Prostate gland (tissue), 2 donors: ENCODE measurements around the gene IL16. TPM values are rescaled to one million over a fixed set of nuclear protein-coding genes. Genes with fewer than 3 reads are reported as not detected.

Experiments used
- DNase-seq: peaks from one replicate; pipeline ENCODE4 v3.0.0-alpha.2; 2019; ENCODE audit warnings: low spot score
- H3K27ac ChIP-seq, 2 donors: fragments of 200-600 bp; sonication (generic); 2 replicates each; pipeline ENCODE4 v1.5.1; 2017 to 2019
- H3K27me3 ChIP-seq: fragments of 200-600 bp; sonication (generic); replicated peaks from 2 replicates; pipeline ENCODE4 v1.5.1; 2019; ENCODE audit not compliant: insufficient read depth
- H3K36me3 ChIP-seq, 2 donors: fragments of 200-600 bp; sonication (generic); 1 replicate in 1 of 2; 2 replicates in 1 of 2; pipeline versions ENCODE4 v1.5.1 to v1.8.1; 2017 to 2019
- H3K4me1 ChIP-seq: fragments of 200-600 bp; sonication (generic); replicated peaks from 2 replicates; pipeline ENCODE4 v1.5.1; 2019
- H3K4me3 ChIP-seq, 2 donors: fragments of 200-600 bp; sonication (generic); 2 replicates each; pipeline ENCODE4 v1.5.1; 2017 to 2019
- H3K9me3 ChIP-seq: fragments of 200-600 bp; sonication (generic); 2 replicates; pipeline ENCODE4 v1.5.1; 2017
- CTCF ChIP-seq, 4 experiments: fragments of 200-600 bp in 2 of 4; fragments of 450-650 bp in 2 of 4; sonication (generic) in 2 of 4; IDR thresholded peaks; 1 replicate in 3 of 4; 2 replicates in 1 of 4; pipeline ENCODE4 v1.5.1; 2016 to 2019; ENCODE audit warnings: antibody characterized with exemption in 4 of 4, mild to moderate bottlenecking in 2 of 4, moderate library complexity in 2 of 4
- POLR2A ChIP-seq: fragments of 450-650 bp; IDR thresholded peaks from one replicate; pipeline ENCODE4 v1.6.1; 2016; ENCODE audit warnings: antibody characterized with exemption, mild to moderate bottlenecking
- POLR2AphosphoS5 ChIP-seq: sonication (generic); formaldehyde crosslinking; IDR thresholded peaks from one replicate; pipeline ENCODE4 v1.6.1; 2017; ENCODE audit warnings: antibody characterized with exemption
- WGBS: methylation state at CpG from one replicate; pipeline ENCODE4 v1.1.5; 2018; 5-methylcytosine and 5-hydroxymethylcytosine counted together
- intact Hi-C: fragments of 100-400 bp; cut with DNase I; formaldehyde crosslinking; loops from one replicate; pipeline ENCODE4 v1.14.2; 2022
- total RNA-seq, 2 donors: library from RNA; depleted of rRNA; stranded (reverse); fragments of >200 nt; gene quantifications; one replicate each; pipeline ENCODE4 v1.1.0, GENCODE V29; 2016

The IL16 gene
- total RNA-seq, 2 donors from 2014 or later, result 2.7 to 9.9 TPM

GRCh38 chr15:81270781-81271491 lies 74.3 kb downstream of the IL16 start:
- intact Hi-C loops, result loop anchor here (10.0 kb wide), 1 partner anchor 64 kb away; no protein-coding TSS in a partner anchor
- WGBS, result 83% methylated on average over 11 of the region's 11 CpGs
- DNase-seq, result no peak

GRCh38 chr15:81271761-81272644 lies 75.3 kb downstream of the IL16 start:
- DNase-seq, result peak; percentile 2
- Histone ChIP-seq H3K36me3 (no peaks in the 10 kb centered on the region), H3K27ac (no peak overlapping the region), H3K9me3 (no peaks in the 10 kb centered on the region), H3K27me3 (no peaks in the 10 kb centered on the region), H3K4me3 (no peak overlapping the region), H3K4me1 (peaks cover 3% of the 10 kb centered on the region)
- no peak for TF ChIP-seq POLR2A
- TF ChIP-seq CTCF (IDR thresholded peaks at IDR 0.05), result no peak
- TF ChIP-seq POLR2AphosphoS5, result no peak
- intact Hi-C loops, result loop anchor here (10.0 kb wide), 1 partner anchor 63 kb away; no protein-coding TSS in a partner anchor
- WGBS, result 90% methylated on average over 12 of the region's 12 CpGs

More at GRCh38 chr15:81270781-81271491, 74.3 kb downstream of the IL16 start:
- Histone ChIP-seq H3K36me3 (no peaks in the 10 kb centered on the region), H3K4me3 (no peak overlapping the region), H3K27me3 (no peaks in the 10 kb centered on the region), H3K9me3 (no peaks in the 10 kb centered on the region), H3K27ac (no peak overlapping the region), H3K4me1 (peaks cover under 1% of the 10 kb centered on the region)
- TF ChIP-seq POLR2AphosphoS5 (no peak), CTCF (IDR thresholded peaks at IDR 0.05) (no peak), POLR2A (no peak)

- WGBS, result 88% methylated on average over 5 of the region's 5 CpGs
Measured at GRCh38 chr15:81273200-81273599, 76.5 kb downstream of the IL16 start.

GRCh38 chr15:81273855-81274254 lies 77.2 kb downstream of the IL16 start:
- Histone ChIP-seq H3K4me3 (no peak overlapping the region), H3K36me3 (no peaks in the 10 kb centered on the region), H3K27ac (no peak overlapping the region), H3K4me1 (peaks cover 3% of the 10 kb centered on the region), H3K27me3 (no peaks in the 10 kb centered on the region), H3K9me3 (no peaks in the 10 kb centered on the region)
- intact Hi-C loops, result loop anchor here (2.0 to 10.0 kb wide), 2 partner anchors 61 to 127 kb away; no protein-coding TSS in a partner anchor
- WGBS, result 91% methylated on average over 2 of the region's 2 CpGs
- TF ChIP-seq POLR2A (no peak), CTCF (IDR thresholded peaks at IDR 0.05) (no peak), POLR2AphosphoS5 (no peak)
- DNase-seq, result no peak

More at GRCh38 chr15:81273200-81273599, 76.5 kb downstream of the IL16 start:
- H3K4me1 ChIP-seq, result peaks cover 3% of the 10 kb centered on the region
- intact Hi-C loops, result loop anchor here (10.0 kb wide), 1 partner anchor 62 kb away; no protein-coding TSS in a partner anchor
- TF ChIP-seq CTCF (IDR thresholded peaks at IDR 0.05), result no peak
- no peak for TF ChIP-seq POLR2AphosphoS5
- TF ChIP-seq POLR2A, result no peak
- no peaks in the 10 kb centered on the region for H3K9me3 ChIP-seq
- no peak overlapping the region for H3K4me3 ChIP-seq
- no peak for DNase-seq
- H3K36me3 ChIP-seq, result no peaks in the 10 kb centered on the region
- no peak overlapping the region for H3K27ac ChIP-seq
- H3K27me3 ChIP-seq, result no peaks in the 10 kb centered on the region
